T-helper 9 cell (primary cell): ENCODE measurements around the gene LDAH.
"Not testable (repeated sequence)": the region's sequence is repeated elsewhere in the genome, so short reads cannot be mapped to it uniquely, and the experiment has no call there.

Experiments used
- DNase-seq: peaks from one replicate; pipeline ENCODE4 v3.0.0-alpha.2; 2020
- total RNA-seq, 2 donors: gene quantifications; one replicate each; lab custom pipeline; 2026; lab: John Stamatoyannopoulos, UW

Gene LDAH
- total RNA-seq: 12.5 to 21.5 reads per million in 2 donors

DNA sequence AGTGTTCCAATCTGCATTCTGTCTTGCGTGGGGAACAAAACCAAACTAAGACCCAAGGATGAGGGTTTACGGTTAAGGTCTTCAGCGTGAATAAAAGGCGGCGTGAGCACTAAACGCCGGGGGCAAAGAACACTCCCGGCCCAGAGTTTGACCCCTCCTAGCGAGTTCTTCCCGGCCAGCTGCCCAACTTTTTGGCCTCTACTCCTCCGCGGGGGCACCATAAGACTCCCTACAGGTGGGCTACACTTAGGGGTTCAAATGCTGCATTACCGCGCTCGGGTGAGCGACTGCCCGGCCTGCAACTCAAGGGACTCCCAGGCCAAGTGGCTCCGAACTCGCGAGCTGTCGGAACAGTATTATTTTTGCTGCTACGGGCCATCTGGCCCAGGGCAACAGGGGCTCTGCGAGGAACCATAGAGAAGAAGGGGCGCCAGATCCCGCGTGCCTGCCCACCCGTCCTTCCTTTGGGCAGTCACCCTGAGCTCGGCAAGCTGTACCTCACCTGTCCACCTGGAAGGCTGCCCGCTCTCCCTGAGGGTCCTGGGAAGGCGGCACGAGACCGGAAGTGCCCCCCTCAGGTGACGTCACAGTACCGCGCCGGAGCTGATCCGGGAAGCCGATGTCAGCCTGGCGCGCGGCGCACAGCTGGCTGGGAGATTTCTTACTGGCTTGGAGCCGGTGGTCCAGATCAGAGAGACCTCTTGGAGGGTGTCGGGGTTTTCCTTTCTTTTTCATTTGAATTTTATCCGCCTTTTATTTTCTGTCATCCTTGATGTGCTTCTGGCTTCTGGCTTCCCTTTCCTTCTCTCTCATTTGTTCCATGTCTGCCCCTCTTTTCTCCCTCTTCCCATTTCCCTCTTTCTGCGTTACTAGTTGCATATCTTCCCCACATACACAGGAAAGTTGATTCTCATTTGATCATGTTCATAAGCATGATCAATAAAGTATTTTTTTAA lies at the start of gene LDAH:
Gene LDAH, minus strand, starts transcription at position 567 of the 956 bp plus-strand sequence. CDS start 21,638 bp downstream, outside the sequence.
- peak; percentile 76 for DNase-seq

DNA sequence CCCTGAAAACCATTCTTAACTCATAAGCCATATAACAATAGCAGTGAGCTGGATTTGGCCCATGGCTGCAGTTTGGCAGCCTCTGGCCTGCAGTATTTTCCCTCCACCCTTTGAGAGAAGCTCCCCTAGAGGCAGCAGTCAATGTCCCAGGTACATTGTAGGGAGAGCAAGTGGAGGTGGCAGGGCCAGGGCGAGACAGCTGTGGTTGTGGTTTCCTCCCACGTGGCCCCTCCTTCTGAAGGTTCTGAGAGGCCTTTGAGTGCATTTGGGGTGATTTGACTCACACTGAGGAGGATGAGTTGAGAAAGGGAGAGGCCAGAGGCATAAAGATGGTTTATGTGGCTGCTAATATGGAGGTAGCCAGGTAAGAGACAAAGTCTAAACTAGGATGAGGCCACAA lies 45.5 kb upstream of the LDAH start:
- DNase-seq: peak; percentile 2

- no peak for DNase-seq
Measured at GRCh38 chr2:20862850-20863249, 39.9 kb upstream of the LDAH start.

- DNase-seq: no peak
Measured at GRCh38 chr2:20855456-20855855, 32.6 kb upstream of the LDAH start.

DNA sequence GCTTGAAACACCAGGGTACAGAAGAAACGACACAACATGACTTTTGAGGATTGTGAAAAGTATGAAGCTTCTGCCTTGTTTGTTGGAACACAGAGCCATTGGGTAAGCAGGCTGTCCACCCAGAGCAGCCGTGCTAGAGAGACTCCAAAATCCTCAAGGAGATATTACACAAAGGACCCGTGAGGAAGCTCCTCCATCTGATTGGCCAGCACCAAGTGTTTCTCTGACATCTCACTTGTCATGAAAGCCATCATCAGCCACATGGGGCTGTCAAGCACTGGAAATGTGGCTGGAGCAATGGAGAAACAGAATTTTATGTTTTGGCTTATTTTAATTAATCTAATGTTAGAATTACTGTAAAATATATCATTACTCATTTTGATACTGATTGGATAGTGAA lies 29.8 kb upstream of the LDAH start:
- no peak for DNase-seq

DNA sequence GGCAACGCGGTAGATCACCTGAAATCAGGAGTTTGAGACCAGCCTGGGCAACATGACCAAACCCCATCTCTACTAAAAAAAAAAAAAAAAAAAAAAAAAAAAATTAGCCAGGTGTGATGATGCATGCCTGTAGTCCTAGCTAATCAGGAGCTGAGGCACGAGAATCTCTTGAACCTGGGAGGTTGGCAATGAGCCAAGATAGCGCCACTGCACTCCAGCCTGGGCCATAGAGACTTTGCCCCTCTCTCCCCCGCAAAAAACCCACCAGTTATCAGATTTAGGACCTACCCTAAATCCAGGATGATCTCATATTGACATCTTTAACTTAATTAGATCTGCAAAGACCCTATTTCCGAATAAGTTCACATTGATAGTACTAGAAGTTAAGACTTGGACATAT lies 29.2 kb upstream of the LDAH start:
- DNase-seq: no peak

- DNase-seq: no peak
Measured at GRCh38 chr2:20844246-20844645, 21.3 kb upstream of the LDAH start.

GRCh38 chr2:20839052-20839451 lies 16.2 kb upstream of the LDAH start:
- no peak for DNase-seq

- no peak for DNase-seq
Measured at GRCh38 chr2:20838016-20838415, 15.1 kb upstream of the LDAH start.

GRCh38 chr2:20836521-20836920 lies 13.6 kb upstream of the LDAH start:
- no peak for DNase-seq

DNA sequence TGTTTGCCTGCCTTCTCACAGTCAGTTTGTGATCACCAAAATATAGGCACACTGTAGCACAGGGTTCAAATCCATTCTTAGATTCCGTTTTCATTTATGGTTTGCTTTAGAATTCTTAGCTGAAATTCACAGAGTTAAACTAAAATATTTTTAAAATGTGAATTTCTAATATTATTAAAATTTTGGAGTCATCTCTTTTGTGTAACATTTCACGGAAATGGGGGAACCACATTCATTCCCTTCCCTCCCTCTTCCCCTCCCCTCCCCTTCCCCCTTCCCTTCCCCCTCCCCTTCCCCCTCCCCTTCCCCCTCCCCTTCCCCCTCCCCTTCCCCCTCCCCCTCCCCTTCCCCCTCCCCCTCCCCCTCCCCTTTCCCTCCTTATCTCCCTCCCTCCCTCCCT lies 11.4 kb upstream of the LDAH start:
- no peak for DNase-seq

GRCh38 chr2:20832606-20833005 lies 9.7 kb upstream of the LDAH start:
- no peak for DNase-seq

DNA sequence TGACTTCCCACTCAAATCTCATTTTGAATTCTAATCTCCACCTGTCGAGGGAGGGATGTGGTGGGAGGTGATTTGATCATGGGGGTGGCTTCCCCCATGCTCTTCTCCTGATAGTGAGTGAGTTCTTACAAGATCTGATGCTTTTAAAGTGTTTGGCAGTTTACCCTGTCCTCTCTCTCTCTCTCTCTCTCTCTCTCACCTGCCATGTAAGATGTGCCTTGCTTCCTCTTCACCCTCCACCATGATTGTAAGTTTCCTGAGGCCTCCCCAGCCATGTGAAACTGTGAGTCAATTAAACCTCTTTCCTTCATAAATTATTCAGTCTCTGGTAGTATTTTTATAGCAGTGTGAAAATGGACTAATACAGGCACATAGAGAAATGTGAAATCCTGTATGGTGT lies 7.0 kb upstream of the LDAH start:
- DNase-seq: no peak

DNA sequence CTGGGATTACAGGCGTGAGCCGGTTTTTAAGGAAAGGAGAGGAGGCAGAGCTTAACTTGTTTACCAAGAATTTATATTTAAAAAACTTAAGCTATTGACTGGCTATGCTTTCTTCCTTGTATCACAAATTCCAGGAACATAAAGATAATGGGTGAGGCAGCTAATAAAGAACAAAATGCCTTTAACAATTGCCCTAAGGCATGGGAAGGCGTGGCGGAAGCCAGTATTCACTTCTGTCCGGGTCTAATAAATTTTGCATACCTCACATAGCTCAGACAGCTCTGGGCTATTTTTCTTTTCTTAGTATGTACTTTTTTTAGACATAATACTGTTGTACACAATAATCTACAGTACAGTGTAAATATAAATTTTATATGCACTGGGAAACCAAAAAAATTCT lies 1.0 kb upstream of the LDAH start:
- DNase-seq: no peak

DNA sequence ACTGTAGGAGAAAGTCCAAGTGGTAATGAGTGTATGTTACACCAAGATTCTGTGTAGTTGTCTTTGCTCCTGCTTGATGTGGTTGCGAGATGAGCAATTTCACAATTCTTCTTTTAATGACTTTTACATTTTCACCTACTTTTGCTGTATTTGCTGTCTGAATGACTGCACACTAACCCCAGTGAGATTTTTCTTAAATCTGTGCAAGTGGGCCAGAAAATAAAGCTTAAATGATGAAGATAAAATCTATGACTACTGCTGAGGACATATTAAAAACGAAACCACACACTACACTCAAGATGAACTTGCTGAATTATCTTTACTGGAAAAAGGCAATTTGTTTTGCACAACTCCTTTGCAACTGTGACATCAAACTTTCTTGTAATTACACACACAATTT lies 4.1 kb downstream of the LDAH start:
- no peak for DNase-seq

DNA sequence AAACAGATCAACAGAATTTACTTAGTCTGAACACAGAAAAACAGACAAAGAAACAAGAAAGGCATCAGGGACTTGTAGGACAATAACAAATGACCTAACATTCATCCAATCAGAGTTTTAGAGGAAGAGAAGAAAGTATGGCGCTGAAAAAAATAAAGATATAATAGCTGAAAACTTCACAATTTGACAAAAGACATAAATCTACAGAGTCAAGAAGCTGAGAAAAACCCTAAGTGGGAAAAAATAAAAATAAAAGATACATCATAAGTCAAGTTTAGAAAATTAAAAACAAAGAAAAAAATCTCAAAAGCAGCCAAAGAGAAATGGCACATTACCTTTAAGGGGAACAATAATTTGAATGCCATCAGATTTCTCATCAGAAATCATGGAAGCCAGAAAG lies 7.7 kb downstream of the LDAH start:
- no peak for DNase-seq

- DNase-seq: no peak
Measured at GRCh38 chr2:20812779-20813178, 10.1 kb downstream of the LDAH start.

DNA sequence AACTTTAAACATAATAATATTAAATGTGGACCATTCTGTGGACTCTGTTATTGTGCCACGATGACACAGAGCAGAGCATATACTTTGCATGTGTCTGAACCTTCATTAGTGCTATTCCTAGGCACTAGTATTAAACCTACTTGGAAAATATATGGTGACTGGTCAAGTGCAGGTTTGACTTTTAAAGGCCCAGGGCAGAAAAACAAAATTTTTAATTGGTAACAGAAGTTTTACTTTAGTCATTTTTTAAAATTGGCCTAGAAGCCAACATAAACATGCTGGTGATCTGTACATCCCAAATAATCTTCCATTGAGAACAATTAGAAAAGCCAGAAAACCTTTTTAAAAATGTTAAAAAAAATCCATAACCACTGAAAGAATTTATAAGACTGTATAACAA lies 16.6 kb downstream of the LDAH start:
- DNase-seq: no peak

DNA sequence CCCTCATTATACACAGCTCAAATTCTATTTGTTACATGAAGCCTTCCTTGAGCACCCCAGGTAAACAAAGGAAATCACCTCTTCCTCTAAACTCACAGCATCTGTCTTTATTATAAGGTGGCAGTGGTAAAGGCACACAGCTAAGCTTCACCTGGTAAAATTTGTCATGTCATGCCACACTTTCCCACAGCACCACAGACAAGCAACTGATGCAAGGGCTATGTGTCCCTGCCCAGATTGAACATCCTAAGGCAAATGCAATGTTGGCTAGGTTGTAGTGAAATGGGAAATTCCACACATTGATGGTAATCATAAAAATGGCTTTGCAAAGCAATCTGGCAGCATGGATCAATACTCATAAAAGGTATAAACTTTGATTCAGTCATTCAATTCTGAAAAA lies 18.9 kb downstream of the LDAH start:
- no peak for DNase-seq

DNA sequence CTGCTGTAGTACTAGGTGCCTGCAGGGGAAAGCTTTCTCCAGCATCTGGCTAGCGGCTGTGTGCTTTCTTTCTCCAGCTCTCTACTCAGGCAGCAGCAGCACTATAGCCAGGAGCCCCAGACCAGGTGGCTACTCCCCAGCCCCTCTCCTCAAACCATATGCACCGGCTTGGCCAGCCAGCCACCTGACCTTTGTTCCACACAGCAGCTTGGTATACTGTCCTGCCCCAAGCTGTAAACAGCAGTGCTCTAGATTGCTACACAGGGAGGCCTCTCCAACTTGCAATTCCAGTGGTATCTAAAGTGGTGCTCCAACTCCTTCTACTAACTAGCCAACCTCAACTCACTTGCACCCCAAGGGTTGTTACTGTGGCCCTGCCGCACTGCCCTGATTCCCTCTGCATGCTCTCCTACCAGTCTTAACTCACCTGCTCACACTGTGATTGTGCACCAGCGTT lies 19.6 kb downstream of the LDAH start:
- no peak for DNase-seq

DNA sequence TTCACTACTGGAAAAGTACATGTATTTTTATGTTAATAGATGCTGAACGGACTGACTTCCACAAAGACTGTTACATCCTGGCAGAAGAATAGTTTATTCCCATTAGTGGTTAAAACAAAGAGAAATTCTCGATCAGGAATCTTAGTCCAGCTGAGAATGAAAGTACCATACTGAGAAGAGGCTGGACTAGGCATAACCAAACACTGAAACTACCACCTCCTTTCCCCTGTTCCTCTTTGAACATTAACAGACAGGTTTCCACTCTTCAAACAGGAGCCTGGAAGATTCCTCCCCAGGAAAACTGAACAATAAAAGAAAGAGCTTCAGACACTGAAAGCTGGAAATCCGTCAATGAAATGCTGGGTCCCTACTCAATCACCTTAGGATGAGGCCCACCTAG lies 25.8 kb downstream of the LDAH start:
- no peak for DNase-seq

- no peak for DNase-seq
Measured at GRCh38 chr2:20796374-20796791, 26.5 kb downstream of the LDAH start.

DNA sequence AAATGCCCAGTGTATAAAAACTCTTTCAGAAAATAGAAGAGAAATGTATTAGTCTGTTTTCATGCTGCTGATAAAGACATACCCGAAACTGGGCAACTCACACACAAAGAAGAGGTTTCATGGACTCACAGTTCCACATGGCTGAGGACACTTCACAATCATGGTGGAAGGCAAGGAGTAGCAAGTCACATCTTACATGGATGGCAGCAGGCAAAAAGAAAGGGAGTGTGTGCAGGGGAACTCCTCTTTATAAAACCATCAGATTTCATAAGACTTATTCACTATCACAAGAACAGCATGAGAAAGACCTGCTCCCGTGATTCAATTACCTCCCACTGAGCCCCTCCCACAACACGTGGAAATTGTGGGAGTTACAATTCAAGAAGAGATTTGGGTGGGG lies 29.0 kb downstream of the LDAH start:
- DNase-seq: not testable (repeated sequence)

GRCh38 chr2:20781656-20782265 lies 41.1 kb downstream of the LDAH start:
- DNase-seq: no peak
